Brain microvascular endothelial cell (primary cell): ENCODE measurements around the gene KLHL29.

ENCODE experiments used
- DNase-seq: peaks from one replicate; pipeline ENCODE4 v3.0.0-alpha.2; 2020
- H3K27ac ChIP-seq: fragments of 250-450 bp; sonication (Bioruptor Pico); 2 replicates; pipeline ENCODE4 v1.5.1; 2020; ENCODE audit warnings: mild to moderate bottlenecking, moderate library complexity
- H3K27me3 ChIP-seq: fragments of 250-450 bp; sonication (Bioruptor Pico); replicated peaks from 2 replicates; pipeline ENCODE4 v1.5.1; 2020; ENCODE audit warnings: mild to moderate bottlenecking
- H3K36me3 ChIP-seq: fragments of 250-450 bp; sonication (Bioruptor Pico); replicated peaks from 2 replicates; pipeline ENCODE4 v1.5.1; 2020; ENCODE audit warnings: mild to moderate bottlenecking
- H3K4me3 ChIP-seq: 2 replicates; pipeline ENCODE4 v1.5.1; 2011; ENCODE audit warnings: low read depth, mild to moderate bottlenecking, control low read depth, low read length, moderate library complexity
- in situ Hi-C: cut with HindIII; loops from 2 replicates; pipeline ENCODE4 v1.10.0; 2017; ENCODE audit warnings: low sequenced_read_pairs, low pct_ligation_motif_present
- TF ChIP-seq, protein P1 (sequence below): IDR thresholded peaks from 2 replicates; pipeline ENCODE4 v1.5.1; 2011; ENCODE audit warnings: low read depth, mild to moderate bottlenecking, moderate library complexity, low read length, control low read depth, inconsistent platforms; ENCODE audit errors: missing control alignments

Gene KLHL29

GRCh38 chr2:23452372-23452771 lies 67.4 kb downstream of the KLHL29 start:
- Histone ChIP-seq H3K27ac (no peak overlapping the region), H3K4me3 (no peak overlapping the region), H3K36me3 (no peaks in the 10 kb centered on the region), H3K27me3 (no peaks in the 10 kb centered on the region)
- in situ Hi-C loops: no loop called here
- DNase-seq: no peak
- TF ChIP-seq, protein P1, sequence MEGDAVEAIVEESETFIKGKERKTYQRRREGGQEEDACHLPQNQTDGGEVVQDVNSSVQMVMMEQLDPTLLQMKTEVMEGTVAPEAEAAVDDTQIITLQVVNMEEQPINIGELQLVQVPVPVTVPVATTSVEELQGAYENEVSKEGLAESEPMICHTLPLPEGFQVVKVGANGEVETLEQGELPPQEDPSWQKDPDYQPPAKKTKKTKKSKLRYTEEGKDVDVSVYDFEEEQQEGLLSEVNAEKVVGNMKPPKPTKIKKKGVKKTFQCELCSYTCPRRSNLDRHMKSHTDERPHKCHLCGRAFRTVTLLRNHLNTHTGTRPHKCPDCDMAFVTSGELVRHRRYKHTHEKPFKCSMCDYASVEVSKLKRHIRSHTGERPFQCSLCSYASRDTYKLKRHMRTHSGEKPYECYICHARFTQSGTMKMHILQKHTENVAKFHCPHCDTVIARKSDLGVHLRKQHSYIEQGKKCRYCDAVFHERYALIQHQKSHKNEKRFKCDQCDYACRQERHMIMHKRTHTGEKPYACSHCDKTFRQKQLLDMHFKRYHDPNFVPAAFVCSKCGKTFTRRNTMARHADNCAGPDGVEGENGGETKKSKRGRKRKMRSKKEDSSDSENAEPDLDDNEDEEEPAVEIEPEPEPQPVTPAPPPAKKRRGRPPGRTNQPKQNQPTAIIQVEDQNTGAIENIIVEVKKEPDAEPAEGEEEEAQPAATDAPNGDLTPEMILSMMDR: no peak

DNA sequence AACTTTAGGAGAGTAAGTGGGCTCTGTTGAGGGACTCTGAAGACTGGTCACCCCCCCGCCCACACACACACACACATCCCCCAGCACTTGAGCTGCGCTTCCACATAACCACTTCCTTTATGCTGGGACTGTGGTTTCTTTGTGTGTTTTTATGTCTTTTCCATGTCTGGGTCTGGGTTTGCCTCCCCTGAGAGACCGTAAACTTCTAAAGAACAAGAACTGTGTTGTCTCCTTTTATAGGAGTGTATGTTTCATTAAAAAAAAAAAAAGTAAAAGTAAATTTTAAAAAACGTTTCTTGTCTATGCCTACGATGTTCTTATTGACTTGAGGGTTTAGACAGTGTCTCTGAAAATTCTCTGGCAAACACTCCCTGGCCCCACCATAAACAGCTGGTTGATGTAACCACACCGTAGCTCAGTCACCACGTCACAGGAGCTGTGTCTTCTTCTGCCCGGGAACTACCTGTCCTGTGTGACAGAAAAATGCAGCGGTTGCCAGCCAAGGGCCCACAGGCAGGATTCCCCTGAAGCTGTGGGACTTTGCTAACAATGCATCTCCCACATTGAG lies 68.0 kb downstream of the KLHL29 start:
- Histone ChIP-seq H3K4me3 (no peak overlapping the region), H3K27ac (no peak overlapping the region), H3K36me3 (no peaks in the 10 kb centered on the region), H3K27me3 (no peaks in the 10 kb centered on the region)
- DNase-seq: peak; percentile 36
- TF ChIP-seq, protein P1: no peak
- in situ Hi-C loops: no loop called here

GRCh38 chr2:23453432-23453831 lies 68.5 kb downstream of the KLHL29 start:
- TF ChIP-seq, protein P1: no peak
- H3K27me3 ChIP-seq: no peaks in the 10 kb centered on the region
- no peak for DNase-seq
- no peaks in the 10 kb centered on the region for H3K36me3 ChIP-seq
- H3K27ac ChIP-seq: no peak overlapping the region
- in situ Hi-C loops: no loop called here
- H3K4me3 ChIP-seq: no peak overlapping the region

GRCh38 chr2:23453836-23454460 lies 69.0 kb downstream of the KLHL29 start:
- Histone ChIP-seq H3K27me3 (no peaks in the 10 kb centered on the region), H3K27ac (no peak overlapping the region), H3K4me3 (no peak overlapping the region), H3K36me3 (no peaks in the 10 kb centered on the region)
- in situ Hi-C loops: no loop called here
- TF ChIP-seq, protein P1: no peak
- no peak for DNase-seq

DNA sequence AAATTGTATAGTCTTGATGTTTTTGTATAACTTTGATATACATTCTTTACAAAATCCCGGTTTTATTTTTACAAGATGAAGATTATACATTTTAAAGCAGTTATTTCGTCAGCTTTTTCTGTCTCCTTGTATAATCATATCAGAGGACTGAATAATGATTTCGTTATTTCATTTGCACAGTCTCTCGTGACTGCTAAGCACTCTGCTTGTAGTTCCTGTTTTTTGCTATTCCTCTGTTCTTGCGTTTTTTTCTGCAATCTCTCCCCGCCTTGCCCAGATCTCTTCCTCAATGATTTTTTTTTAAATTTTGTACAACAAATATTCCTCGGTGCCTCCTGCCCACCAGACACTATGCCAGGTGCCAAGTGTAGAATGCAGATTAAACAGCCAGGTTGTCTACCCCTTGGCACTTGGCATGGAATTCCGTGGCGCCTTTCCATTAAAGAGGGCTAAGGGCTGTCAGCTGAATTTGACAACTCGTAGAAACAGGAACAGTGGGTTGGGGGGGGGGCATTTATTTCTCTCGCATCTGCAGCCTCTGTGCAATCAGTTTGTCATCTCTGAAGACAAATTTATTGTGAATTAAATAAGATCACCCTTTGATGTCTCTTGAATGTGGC lies 69.6 kb downstream of the KLHL29 start:
- H3K36me3 ChIP-seq: no peaks in the 10 kb centered on the region
- no peak overlapping the region for H3K4me3 ChIP-seq
- DNase-seq: no peak
- H3K27ac ChIP-seq: no peak overlapping the region
- TF ChIP-seq, protein P1: no peak
- in situ Hi-C loops: no loop called here
- no peaks in the 10 kb centered on the region for H3K27me3 ChIP-seq

- no peaks in the 10 kb centered on the region for H3K36me3 ChIP-seq
- no peak overlapping the region for H3K4me3 ChIP-seq
- DNase-seq: no peak
- TF ChIP-seq, protein P1: no peak
- in situ Hi-C loops: no loop called here
- H3K27ac ChIP-seq: no peak overlapping the region
- H3K27me3 ChIP-seq: no peaks in the 10 kb centered on the region
Observed at GRCh38 chr2:23456396-23456795, 71.4 kb downstream of the KLHL29 start.
